ENCODE results near the gene QSOX1.

GRCh38 chr1:180238675-180239074 lies 84.0 kb downstream of the QSOX1 start:
- TF ChIP-seq, protein P1, sequence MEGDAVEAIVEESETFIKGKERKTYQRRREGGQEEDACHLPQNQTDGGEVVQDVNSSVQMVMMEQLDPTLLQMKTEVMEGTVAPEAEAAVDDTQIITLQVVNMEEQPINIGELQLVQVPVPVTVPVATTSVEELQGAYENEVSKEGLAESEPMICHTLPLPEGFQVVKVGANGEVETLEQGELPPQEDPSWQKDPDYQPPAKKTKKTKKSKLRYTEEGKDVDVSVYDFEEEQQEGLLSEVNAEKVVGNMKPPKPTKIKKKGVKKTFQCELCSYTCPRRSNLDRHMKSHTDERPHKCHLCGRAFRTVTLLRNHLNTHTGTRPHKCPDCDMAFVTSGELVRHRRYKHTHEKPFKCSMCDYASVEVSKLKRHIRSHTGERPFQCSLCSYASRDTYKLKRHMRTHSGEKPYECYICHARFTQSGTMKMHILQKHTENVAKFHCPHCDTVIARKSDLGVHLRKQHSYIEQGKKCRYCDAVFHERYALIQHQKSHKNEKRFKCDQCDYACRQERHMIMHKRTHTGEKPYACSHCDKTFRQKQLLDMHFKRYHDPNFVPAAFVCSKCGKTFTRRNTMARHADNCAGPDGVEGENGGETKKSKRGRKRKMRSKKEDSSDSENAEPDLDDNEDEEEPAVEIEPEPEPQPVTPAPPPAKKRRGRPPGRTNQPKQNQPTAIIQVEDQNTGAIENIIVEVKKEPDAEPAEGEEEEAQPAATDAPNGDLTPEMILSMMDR (IDR thresholded peaks at IDR 0.05; ENCODE audit: insufficient read depth, low read length, poor library complexity, severe bottlenecking), result no peak
- TF ChIP-seq EZH2phosphoT487 (conservative IDR thresholded peaks at IDR 0.05; ENCODE audit: low read length), result no peak

Measured in SU-DHL-6 (cell line).